Ovary (tissue), 3 donors: ENCODE results near the gene ICE1.

Experiments used
- CTCF ChIP-seq, 3 donors: fragments of 450-650 bp in 2 of 3; fragments of 200-600 bp in 1 of 3; IDR thresholded peaks; one replicate each; pipeline versions ENCODE4 v1.5.1 to v1.8.0; 2016 to 2022; ENCODE audit warnings: antibody characterized with exemption in 3 of 3, mild to moderate bottlenecking in 1 of 3
- EP300 ChIP-seq: sonication (generic); formaldehyde crosslinking; IDR thresholded peaks from one replicate; pipeline ENCODE4 v1.6.1; 2017; ENCODE audit warnings: antibody characterized with exemption
- POLR2A ChIP-seq: fragments of 450-650 bp; IDR thresholded peaks from one replicate; pipeline ENCODE4 v1.6.1; 2017; ENCODE audit warnings: antibody characterized with exemption, mild to moderate bottlenecking, moderate library complexity
- donor health status: DM: no; HTN: no; CAD: no.

- TF ChIP-seq CTCF (IDR thresholded peaks at IDR 0.05) (no peak), EP300 (no peak), POLR2A (no peak)
Measured at GRCh38 chr5:5470933-5471332, 48.5 kb downstream of the ICE1 start.
